ENCODE measurements around the gene NFYC. TPM values are rescaled to one million over a fixed set of nuclear protein-coding genes. Genes with fewer than 3 reads are reported as not detected.

NFYC gene
- total and polyA plus RNA-seq, 2 of the 8 experiments (the other 6 are each of a cell fraction or from before 2014, with no cell fraction given): 54.1 to 124 TPM

DNA sequence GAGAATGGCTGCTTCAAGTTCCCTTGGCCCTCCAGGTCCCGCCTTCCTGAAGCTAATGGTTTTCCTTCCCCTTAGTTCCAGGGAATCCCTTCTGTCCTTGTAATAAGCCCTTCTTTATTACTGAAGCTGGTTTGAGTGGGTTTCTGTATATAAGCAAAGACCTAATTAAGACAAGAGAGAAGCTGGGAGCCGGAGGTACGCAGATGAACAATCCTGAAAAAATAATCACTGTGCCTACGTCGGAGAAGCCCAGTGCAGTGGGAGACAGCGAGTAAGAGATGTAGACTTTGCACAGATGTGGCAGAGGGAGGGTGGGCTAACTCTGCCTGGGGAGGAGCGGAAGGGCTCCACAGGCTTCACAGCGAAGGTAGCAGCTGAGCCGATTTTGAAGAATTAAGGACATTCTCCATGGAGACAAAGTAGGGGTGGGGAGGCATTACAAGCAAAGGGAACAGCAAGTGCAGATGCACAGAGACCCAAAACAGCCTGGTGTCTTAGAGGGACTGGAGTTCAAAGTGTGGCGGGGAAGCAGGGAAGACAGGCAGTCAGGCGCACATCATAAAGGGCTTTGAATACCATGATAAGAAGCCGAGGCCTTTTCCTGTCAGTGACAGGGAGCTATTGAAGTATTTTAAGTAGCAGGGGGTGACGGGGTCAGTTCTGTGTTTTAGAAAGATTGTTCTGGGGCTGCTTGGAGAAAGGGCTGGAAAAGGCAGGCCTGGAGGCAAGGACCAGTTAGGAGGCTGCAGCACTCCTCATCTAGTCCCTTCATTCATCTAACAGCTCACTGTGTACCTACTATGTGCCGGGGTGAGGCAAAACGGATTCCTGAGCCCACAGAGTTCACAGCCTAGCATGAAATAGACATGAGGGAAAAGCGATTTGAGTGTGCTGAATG lies 32.5 kb upstream of the NFYC start:
- TF ChIP-seq JUN (IDR thresholded peaks at IDR 0.05; ENCODE audit: low read depth, low read length) (no peak), SIN3A (conservative IDR thresholded peaks at IDR 0.05 in 1 of 2, IDR thresholded peaks at IDR 0.05 in 1 of 2; ENCODE audit: low read depth in 1 of 2, low read length in 2 of 2) (no peak), RFX5 (IDR thresholded peaks at IDR 0.05; ENCODE audit: borderline replicate concordance, low read depth, low read length) (no peak), KDM4A (IDR thresholded peaks at IDR 0.05; ENCODE audit: low read depth, low read length, severe bottlenecking) (no peak), BRCA1 (IDR thresholded peaks at IDR 0.05; ENCODE audit: low read depth, low read length) (no peak), CBX5 (IDR thresholded peaks at IDR 0.05; ENCODE audit: low read depth, low read length) (no peak), PHF8 (conservative IDR thresholded peaks at IDR 0.05; ENCODE audit: low read depth, low read length) (no peak)
- H2AK5ac ChIP-seq (ENCODE audit: low read depth, low read length): no peak overlapping the region
- H2BK20ac ChIP-seq (ENCODE audit: low read length): no peak overlapping the region
- H2BK12ac ChIP-seq (ENCODE audit: low read depth, low read length): no peak overlapping the region
- no peak overlapping the region for H2BK120ac ChIP-seq (replicated peaks; ENCODE audit: low read depth, low read length)
- H3K27me3 ChIP-seq (replicated peaks in 1 of 4; ENCODE audit: control insufficient read depth in 3 of 4, extremely low read depth in 1 of 4, insufficient read depth in 3 of 4, low read length in 3 of 4): no peaks in the 10 kb centered on the region
- no peaks in the 10 kb centered on the region for H3K36me3 ChIP-seq (ENCODE audit: control insufficient read depth in 2 of 4, insufficient read depth in 4 of 4, low read length in 3 of 4)
- H3K4ac ChIP-seq (replicated peaks; ENCODE audit: insufficient read length, low read depth, low read length): no peak overlapping the region
- H4K8ac ChIP-seq (ENCODE audit: extremely low read depth, insufficient read depth, low read length): no peak overlapping the region
- no peak overlapping the region for H3K27ac ChIP-seq (ENCODE audit: low read depth, low read length)
- H3K23ac ChIP-seq (ENCODE audit: insufficient read length): no peak overlapping the region
- H2BK15ac ChIP-seq (ENCODE audit: low read length): no peak overlapping the region
- no peak overlapping the region for H3K18ac ChIP-seq (ENCODE audit: extremely low read depth, low read length)
- H4K91ac ChIP-seq (replicated peaks; ENCODE audit: insufficient read length, low read length): no peak overlapping the region
- FAIRE-seq: no peak
- no peak overlapping the region for H3K56ac ChIP-seq (replicated peaks; ENCODE audit: insufficient read length, low read depth, low read length)
- no peak overlapping the region for H3K4me3 ChIP-seq (ENCODE audit: extremely low read depth in 1 of 4, insufficient read depth in 2 of 4, low read depth in 3 of 4, low read length in 4 of 4)
- no peaks in the 10 kb centered on the region for H3K9me3 ChIP-seq (ENCODE audit: insufficient read depth in 2 of 2, low read depth in 1 of 2, low read length in 1 of 2)
- no peak overlapping the region for H3K14ac ChIP-seq (ENCODE audit: insufficient read length)
- H3K79me2 ChIP-seq (ENCODE audit: control insufficient read depth in 1 of 2, insufficient read depth in 2 of 2, low read length in 2 of 2): no peaks in the 10 kb centered on the region; a peak in 1 of 4 replicates
- no peaks in the 10 kb centered on the region for H4K20me1 ChIP-seq (replicated peaks in 1 of 2; ENCODE audit: control insufficient read depth in 1 of 2, insufficient read depth in 2 of 2, low read length in 2 of 2)
- DNase-seq (ENCODE audit: low read depth in 1 of 2, low spot score in 2 of 2): no peak
- no peak overlapping the region for H3K4me2 ChIP-seq (ENCODE audit: insufficient read depth in 1 of 2, low read depth in 2 of 2, low read length in 2 of 2)
- H3K79me1 ChIP-seq (ENCODE audit: low read depth, low read length): peaks cover 4% of the 10 kb centered on the region; the same call in 1 of the 2 replicates
- H3K9ac ChIP-seq (replicated peaks in 1 of 4; ENCODE audit: extremely low read depth in 1 of 4, low read depth in 3 of 4, low read length in 3 of 4): no peak overlapping the region; a peak in 1 of 7 replicates
- H4K5ac ChIP-seq (ENCODE audit: insufficient read length, low read depth, low read length): no peak overlapping the region
- POLR2A ChIA-PET (ENCODE audit: partially characterized antibody): interaction anchor here (0.9 to 3.8 kb wide), 5 partner anchors 10 to 33 kb away, joined by 3 to 13 read pairs (median 4); partner anchors contain the start of gene NFYC
- WGBS, 2 experiments (ENCODE audit: extremely low coverage in 1 of 2, insufficient coverage in 1 of 2, insufficient read length in 1 of 2, insufficient replicate concordance in 2 of 2, low coverage in 1 of 2, low lambda C conversion rate in 2 of 2, missing lambda C conversion rate in 1 of 2): 88% methylated on average over 16 of the region's 16 CpGs; no CpG with 5 or more reads in 1 of the 2 experiments
- peaks cover 6 to 29% (median 15%) of the 10 kb centered on the region in 4 experiments for H3K4me1 ChIP-seq (replicated peaks in 1 of 4; ENCODE audit: control insufficient read depth in 3 of 4, insufficient read depth in 4 of 4, low read length in 3 of 4)
- H2AFZ ChIP-seq (ENCODE audit: low read length): no peak overlapping the region
- H3K23me2 ChIP-seq (ENCODE audit: low read depth, low read length): peaks cover 5% of the 10 kb centered on the region
- CTCF ChIA-PET (ENCODE audit: partially characterized antibody): interaction anchor here (0.8 to 37.5 kb wide), 6 partner anchors 9 to 124 kb away, joined by 3 to 684 read pairs (median 7); no protein-coding TSS in a partner anchor
- no peak overlapping the region for H2BK5ac ChIP-seq (ENCODE audit: low read depth, low read length)
